Lower leg skin (tissue), 4 donors: Measurements from ENCODE around the gene ANXA4. TPM values are rescaled to one million over a fixed set of nuclear protein-coding genes. Genes with fewer than 3 reads are reported as not detected.

ENCODE experiments used
- DNase-seq, 2 donors: peaks; one replicate each; pipeline ENCODE4 v3.0.0-alpha.2; 2019; ENCODE audit warnings: low spot score in 2 of 2
- H3K4me3 ChIP-seq: fragments of 200-600 bp; sonication (generic); 2 replicates; pipeline ENCODE4 v1.5.1; 2017; ENCODE audit warnings: mild to moderate bottlenecking, low read depth; ENCODE audit not compliant: poor library complexity, severe bottlenecking
- CTCF ChIP-seq, 3 donors: fragments of 450-650 bp; IDR thresholded peaks; one replicate each; pipeline ENCODE4 v1.5.1; 2016; ENCODE audit warnings: antibody characterized with exemption in 3 of 3, mild to moderate bottlenecking in 3 of 3, moderate library complexity in 2 of 3
- POLR2A ChIP-seq, 2 donors: fragments of 450-650 bp; IDR thresholded peaks; one replicate each; pipeline ENCODE4 v1.6.1; 2016 to 2017; ENCODE audit warnings: antibody characterized with exemption in 2 of 2, mild to moderate bottlenecking in 1 of 2, moderate library complexity in 1 of 2
- WGBS, 2 donors: methylation state at CpG; one replicate each; pipeline ENCODE4 v1.1.5; 2018; 5-methylcytosine and 5-hydroxymethylcytosine counted together
- intact Hi-C: fragments of 100-400 bp; cut with DNase I; formaldehyde crosslinking; loops from one replicate; pipeline ENCODE4 v1.15.0; 2023; ENCODE audit warnings: low total_unique reads
- total RNA-seq, 4 donors: library from RNA; depleted of rRNA; stranded (reverse); fragments of >200 nt; gene quantifications; one replicate each; pipeline ENCODE4 v1.1.0, GENCODE V29; 2016

Gene ANXA4
- total RNA-seq, 4 donors from 2014 or later, result 60.2 to 107 (median 64.9) TPM

DNA sequence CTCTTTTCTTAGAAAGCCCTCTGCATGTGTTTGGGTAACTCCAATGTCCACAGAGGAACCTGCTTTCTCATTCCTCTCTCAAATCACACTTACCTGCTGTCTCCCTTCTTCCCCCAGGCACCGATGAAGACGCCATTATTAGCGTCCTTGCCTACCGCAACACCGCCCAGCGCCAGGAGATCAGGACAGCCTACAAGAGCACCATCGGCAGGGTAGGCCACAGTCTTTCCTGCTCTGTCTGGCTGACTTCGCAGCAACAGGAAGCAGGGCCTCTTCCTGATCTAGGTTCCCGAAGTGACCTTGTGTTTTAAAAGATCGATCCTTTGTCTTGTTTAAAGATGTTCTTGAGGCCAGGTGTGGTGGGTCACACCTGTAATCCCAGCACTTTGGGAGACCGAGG, 62.5 kb downstream of the ANXA4 start:
- intact Hi-C loops, result no loop called here
- 86% methylated on average over 11 of the region's 11 CpGs for WGBS, 2 donors
- TF ChIP-seq CTCF (IDR thresholded peaks at IDR 0.05), result no peak
- TF ChIP-seq POLR2A (IDR thresholded peaks at IDR 0.05), result no peak
- no peak overlapping the region for H3K4me3 ChIP-seq
- DNase-seq, result no peak

GRCh38 chr2:69805887-69806286, 64.0 kb downstream of the ANXA4 start:
- WGBS, 2 donors, result 78 to 80% methylated on average over 1 of the region's 1 CpG
- DNase-seq, result no peak
- H3K4me3 ChIP-seq, result no peak overlapping the region
- intact Hi-C loops, result no loop called here
- TF ChIP-seq POLR2A (IDR thresholded peaks at IDR 0.05) (no peak), CTCF (IDR thresholded peaks at IDR 0.05) (no peak)

GRCh38 chr2:69807821-69808540, 66.0 kb downstream of the ANXA4 start:
- WGBS, 2 donors, result 84 to 94% methylated on average over 16 of the region's 16 CpGs
- no peak for DNase-seq

DNA sequence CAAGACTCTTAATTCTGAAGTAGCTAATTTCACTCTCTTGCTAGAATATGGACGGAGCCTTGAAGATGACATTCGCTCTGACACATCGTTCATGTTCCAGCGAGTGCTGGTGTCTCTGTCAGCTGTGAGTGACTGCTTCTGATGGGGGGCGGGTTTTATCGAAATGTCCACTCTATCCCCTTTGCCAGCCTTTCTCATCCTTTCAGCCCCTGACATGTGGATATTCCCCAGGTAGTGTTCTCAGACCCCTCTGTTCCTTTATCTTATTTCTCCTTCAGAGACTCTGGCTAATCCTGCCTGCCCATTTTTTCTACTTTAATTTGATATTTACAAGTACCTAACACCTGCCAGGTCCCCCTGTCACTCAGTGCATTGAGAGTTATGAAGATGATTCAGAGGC, 68.6 kb downstream of the ANXA4 start:
- intact Hi-C loops, result loop anchor here (5.0 kb wide), 1 partner anchor 88 kb away; no protein-coding TSS in a partner anchor
- DNase-seq, result no peak
- WGBS, 2 donors, result 91 to 98% methylated on average over 6 of the region's 6 CpGs
- H3K4me3 ChIP-seq, result no peak overlapping the region
- no peak for TF ChIP-seq CTCF (IDR thresholded peaks at IDR 0.05)
- no peak for TF ChIP-seq POLR2A (IDR thresholded peaks at IDR 0.05)

More at GRCh38 chr2:69807821-69808540, 66.0 kb downstream of the ANXA4 start:
- intact Hi-C loops, result no loop called here
- no peak for TF ChIP-seq CTCF (IDR thresholded peaks at IDR 0.05)
- TF ChIP-seq POLR2A (IDR thresholded peaks at IDR 0.05), result no peak
- H3K4me3 ChIP-seq, result no peak overlapping the region

- 86 to 93% methylated on average over 5 of the region's 5 CpGs for WGBS, 2 donors
- TF ChIP-seq POLR2A (IDR thresholded peaks at IDR 0.05), result no peak
- TF ChIP-seq CTCF (IDR thresholded peaks at IDR 0.05), result no peak
- H3K4me3 ChIP-seq, result no peak overlapping the region
- intact Hi-C loops, result loop anchor here (5.0 kb wide), 1 partner anchor 89 kb away; no protein-coding TSS in a partner anchor
- DNase-seq, result no peak
Measured at GRCh38 chr2:69811018-69811417, 69.1 kb downstream of the ANXA4 start.
